GM23248 (cell line): ENCODE measurements around the gene FGF14. TPM values are rescaled to one million over a fixed set of nuclear protein-coding genes. Genes with fewer than 3 reads are reported as not detected.

Experiments used
- DNase-seq: peaks from one replicate; pipeline ENCODE4 v3.0.0-alpha.2; 2015
- H2AFZ ChIP-seq: fragments of 200-600 bp; sonication (generic); 2 replicates; pipeline ENCODE4 v1.6.1; 2016; ENCODE audit warnings: antibody characterized with exemption
- H3F3A ChIP-seq: fragments of 200-600 bp; sonication (generic); 2 replicates; pipeline ENCODE4 v1.6.1; 2016; ENCODE audit warnings: mild to moderate bottlenecking, antibody characterized with exemption, mixed run types; ENCODE audit not compliant: insufficient read depth
- H3K27ac ChIP-seq: fragments of 200-600 bp; sonication (generic); 2 replicates; pipeline ENCODE4 v1.5.1; 2016; ENCODE audit warnings: mild to moderate bottlenecking
- H3K27me3 ChIP-seq: fragments of 200-600 bp; sonication (generic); replicated peaks from 2 replicates; pipeline ENCODE4 v1.6.1; 2016; ENCODE audit warnings: mild to moderate bottlenecking; ENCODE audit not compliant: insufficient read depth
- H3K36me3 ChIP-seq: fragments of 200-600 bp; sonication (generic); 2 replicates; pipeline ENCODE4 v1.6.1; 2016; ENCODE audit warnings: low read depth, mild to moderate bottlenecking
- H3K4me1 ChIP-seq: fragments of 200-600 bp; sonication (generic); 2 replicates; pipeline ENCODE4 v1.6.1; 2016; ENCODE audit warnings: mild to moderate bottlenecking; ENCODE audit not compliant: insufficient read depth
- H3K4me2 ChIP-seq: fragments of 200-600 bp; sonication (generic); one replicate; pipeline ENCODE4 v1.6.1; 2016; ENCODE audit warnings: mild to moderate bottlenecking; ENCODE audit not compliant: unreplicated experiment
- H3K4me3 ChIP-seq: fragments of 200-600 bp; sonication (generic); 2 replicates; pipeline ENCODE4 v1.5.1; 2016; ENCODE audit warnings: mild to moderate bottlenecking
- H3K79me2 ChIP-seq: fragments of 200-600 bp; sonication (generic); 2 replicates; pipeline ENCODE4 v1.6.1; 2016; ENCODE audit warnings: mild to moderate bottlenecking; ENCODE audit not compliant: insufficient read depth
- H3K9ac ChIP-seq: fragments of 200-600 bp; sonication (generic); 2 replicates; pipeline ENCODE4 v1.6.1; 2016; ENCODE audit warnings: mild to moderate bottlenecking
- H3K9me2 ChIP-seq: fragments of 200-600 bp; sonication (generic); 2 replicates; pipeline ENCODE4 v1.6.1; 2016; ENCODE audit warnings: mixed run types, mild to moderate bottlenecking, moderate library complexity; ENCODE audit not compliant: insufficient read depth
- H3K9me3 ChIP-seq: fragments of 200-600 bp; sonication (generic); one replicate; pipeline ENCODE4 v1.6.1; 2017; ENCODE audit warnings: low read depth
- H4K20me1 ChIP-seq: fragments of 200-600 bp; sonication (generic); 2 replicates; pipeline ENCODE4 v1.6.0; 2016; ENCODE audit not compliant: insufficient read depth
- EZH2 ChIP-seq: fragments of 200-600 bp; sonication (generic); IDR thresholded peaks from 2 replicates; pipeline ENCODE4 v1.6.1; 2018; ENCODE audit warnings: antibody characterized with exemption, mild to moderate bottlenecking; ENCODE audit not compliant: insufficient read depth, poor library complexity, severe bottlenecking
- EZH2phosphoT487 ChIP-seq: fragments of 200-600 bp; sonication (generic); IDR thresholded peaks from 2 replicates; pipeline ENCODE4 v1.6.1; 2018; ENCODE audit warnings: antibody characterized with exemption, moderate library complexity, mild to moderate bottlenecking, low read depth; ENCODE audit not compliant: insufficient read depth
- WGBS, 2 experiments: methylation state at CpG; one replicate each; pipeline ENCODE4 v1.1.6; 2015 to 2017; ENCODE audit warnings: low lambda C conversion rate in 2 of 2, low coverage in 1 of 2; ENCODE audit errors: missing lambda C conversion rate in 2 of 2; 5-methylcytosine and 5-hydroxymethylcytosine counted together
- in situ Hi-C: fragments of 300-500 bp; cut with MboI; formaldehyde crosslinking; loops from 2 replicates; pipeline ENCODE4 v1.15.0; 2020
- polyA plus RNA-seq: library from polyadenylated mRNA; unstranded; fragments of >200 nt; fragmentation: Nextera tagmentation; extraction: Ambion mirVana; gene quantifications from 2 replicates; pipeline ENCODE4 v1.2.1, GENCODE V29; 2016
- total RNA-seq: library from RNA; depleted of rRNA; stranded (reverse); fragments of >200 nt; shearing (Covaris generic); gene quantifications from 2 replicates; pipeline ENCODE4 v1.2.3, GENCODE V29; 2014

FGF14 gene
- total and polyA plus RNA-seq, 2 experiments from 2014 or later = 1.9 TPM; not detected in 1

- 59 to 62% methylated on average over 3 of the region's 3 CpGs for WGBS, 2 experiments
- Histone ChIP-seq H3K36me3 (no peaks in the 10 kb centered on the region), H3K79me2 (no peaks in the 10 kb centered on the region), H3K9ac (no peak overlapping the region), H4K20me1 (no peaks in the 10 kb centered on the region), H3K27ac (no peak overlapping the region), H3K9me2 (no peaks in the 10 kb centered on the region), H3F3A (no peaks in the 10 kb centered on the region), H3K4me1 (no peaks in the 10 kb centered on the region), H3K27me3 (0 out of 2 replicates have a peak, but pooled peaks cover 9% of the 10 kb centered on the region), H3K4me3 (no peak overlapping the region), H2AFZ (no peak overlapping the region), H3K9me3 (no peaks in the 10 kb centered on the region), H3K4me2 (no peak overlapping the region)
- TF ChIP-seq EZH2 = no peak
- no peak for DNase-seq
- in situ Hi-C loops = no loop called here
Observed at GRCh38 chr13:102327119-102327617, 74.7 kb downstream of the FGF14 start.

DNA sequence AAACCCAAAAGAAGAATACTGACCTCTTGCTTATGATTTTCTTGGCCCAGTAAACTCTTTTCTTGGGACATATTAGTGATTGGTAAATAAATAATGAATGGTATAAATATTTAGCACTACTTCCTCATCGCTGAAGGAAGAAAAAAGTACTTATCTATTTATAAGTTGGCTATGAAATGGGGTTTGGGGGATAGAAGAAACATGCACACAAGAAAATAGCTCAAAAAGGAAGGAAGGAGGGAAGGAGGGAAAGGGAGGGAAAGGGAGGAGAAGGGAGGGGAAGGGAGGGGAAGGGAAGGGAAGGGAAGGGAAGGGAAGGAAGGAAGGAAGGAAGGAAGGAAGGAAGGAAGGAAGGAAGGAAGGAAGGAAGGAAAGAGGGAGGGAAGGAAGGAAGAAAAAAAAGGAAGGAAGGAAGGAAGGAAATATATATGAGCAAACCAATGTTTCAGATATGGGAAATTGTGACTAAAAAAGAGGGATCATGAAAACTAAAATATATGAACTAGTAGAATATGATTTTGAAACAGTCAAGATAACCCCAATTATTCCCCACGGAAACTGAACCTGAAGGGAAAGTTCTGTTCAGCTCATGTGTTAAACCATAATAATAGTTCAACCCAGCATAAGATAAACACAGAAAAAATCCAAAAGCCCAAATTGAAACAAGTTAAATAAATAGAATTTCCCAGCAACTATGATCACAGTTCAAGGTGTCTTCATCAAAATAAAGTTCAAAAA lies 75.3 kb downstream of the FGF14 start:
- H3K9me2 ChIP-seq = no peaks in the 10 kb centered on the region
- no peaks in the 10 kb centered on the region for H3K9me3 ChIP-seq
- H3K36me3 ChIP-seq = no peaks in the 10 kb centered on the region
- no peaks in the 10 kb centered on the region for H3K4me1 ChIP-seq
- H3K27me3 ChIP-seq = 0 out of 2 replicates have a peak, but pooled peaks cover 9% of the 10 kb centered on the region
- DNase-seq = no peak
- H3K4me2 ChIP-seq = no peak overlapping the region
- in situ Hi-C loops = no loop called here
- no peak overlapping the region for H3K27ac ChIP-seq
- no peaks in the 10 kb centered on the region for H3K79me2 ChIP-seq
- H4K20me1 ChIP-seq = no peaks in the 10 kb centered on the region
- H3K4me3 ChIP-seq = no peak overlapping the region
- H3K9ac ChIP-seq = no peak overlapping the region
- no peak overlapping the region for H2AFZ ChIP-seq
- 59 to 62% methylated on average over 2 of the region's 2 CpGs for WGBS, 2 experiments
- TF ChIP-seq EZH2phosphoT487 (no peak), EZH2 (no peak)
- H3F3A ChIP-seq = no peaks in the 10 kb centered on the region

GRCh38 chr13:102325321-102325720 lies 76.5 kb downstream of the FGF14 start:
- no peaks in the 10 kb centered on the region for H3F3A ChIP-seq
- H3K9me2 ChIP-seq = no peaks in the 10 kb centered on the region
- H3K9me3 ChIP-seq = no peaks in the 10 kb centered on the region
- H3K4me1 ChIP-seq = no peaks in the 10 kb centered on the region
- H3K9ac ChIP-seq = no peak overlapping the region
- 0 out of 2 replicates have a peak, but pooled peaks cover 9% of the 10 kb centered on the region for H3K27me3 ChIP-seq
- WGBS, 2 experiments = 46 to 51% methylated on average over 5 of the region's 5 CpGs
- DNase-seq = no peak
- no peak overlapping the region for H2AFZ ChIP-seq
- no peaks in the 10 kb centered on the region for H3K36me3 ChIP-seq
- no peaks in the 10 kb centered on the region for H3K79me2 ChIP-seq
- H3K4me3 ChIP-seq = no peak overlapping the region
- no peak overlapping the region for H3K27ac ChIP-seq
- H3K4me2 ChIP-seq = no peak overlapping the region
- in situ Hi-C loops = no loop called here
- H4K20me1 ChIP-seq = no peaks in the 10 kb centered on the region
- TF ChIP-seq EZH2phosphoT487 (no peak), EZH2 (no peak)

DNA sequence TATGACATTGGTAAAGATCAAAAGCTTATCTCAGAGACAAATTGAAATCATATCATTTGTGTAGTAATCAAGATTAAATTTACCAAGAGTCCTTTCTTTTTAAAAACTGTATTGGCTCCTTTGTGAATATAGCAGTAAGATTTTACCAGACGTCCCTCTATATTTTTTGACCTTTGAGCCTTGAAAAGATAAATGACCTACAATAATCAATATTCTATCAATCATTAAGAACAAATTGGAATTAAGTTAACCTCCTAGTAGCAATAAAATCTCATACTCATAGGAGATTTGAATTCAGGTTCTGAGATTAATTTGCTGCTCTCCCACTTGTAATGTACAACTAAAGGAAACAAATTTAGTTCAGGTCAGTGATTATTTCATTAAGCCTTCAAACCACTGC lies 78.3 kb downstream of the FGF14 start:
- H3K9me3 ChIP-seq = no peaks in the 10 kb centered on the region
- no peak for DNase-seq
- no peak overlapping the region for H3K9ac ChIP-seq
- in situ Hi-C loops = no loop called here
- H3K4me2 ChIP-seq = no peak overlapping the region
- no peak overlapping the region for H3K4me3 ChIP-seq
- H3K36me3 ChIP-seq = no peaks in the 10 kb centered on the region
- 69 to 85% methylated on average over 1 of the region's 1 CpG for WGBS, 2 experiments
- H3K27me3 ChIP-seq = 0 out of 2 replicates have a peak, but pooled peaks cover 9% of the 10 kb centered on the region
- H3K9me2 ChIP-seq = no peaks in the 10 kb centered on the region
- H3K27ac ChIP-seq = no peak overlapping the region
- H3F3A ChIP-seq = no peaks in the 10 kb centered on the region
- no peak for TF ChIP-seq EZH2
- TF ChIP-seq EZH2phosphoT487 = no peak
- no peaks in the 10 kb centered on the region for H4K20me1 ChIP-seq
- H3K79me2 ChIP-seq = no peaks in the 10 kb centered on the region
- no peak overlapping the region for H2AFZ ChIP-seq
- no peaks in the 10 kb centered on the region for H3K4me1 ChIP-seq
